ENCODE measurements around the gene WFDC6. TPM values are rescaled to one million over a fixed set of nuclear protein-coding genes. Genes with fewer than 3 reads are reported as not detected.

WFDC6 gene
- total and polyA plus RNA-seq, 4 donors, result not detected

DNA sequence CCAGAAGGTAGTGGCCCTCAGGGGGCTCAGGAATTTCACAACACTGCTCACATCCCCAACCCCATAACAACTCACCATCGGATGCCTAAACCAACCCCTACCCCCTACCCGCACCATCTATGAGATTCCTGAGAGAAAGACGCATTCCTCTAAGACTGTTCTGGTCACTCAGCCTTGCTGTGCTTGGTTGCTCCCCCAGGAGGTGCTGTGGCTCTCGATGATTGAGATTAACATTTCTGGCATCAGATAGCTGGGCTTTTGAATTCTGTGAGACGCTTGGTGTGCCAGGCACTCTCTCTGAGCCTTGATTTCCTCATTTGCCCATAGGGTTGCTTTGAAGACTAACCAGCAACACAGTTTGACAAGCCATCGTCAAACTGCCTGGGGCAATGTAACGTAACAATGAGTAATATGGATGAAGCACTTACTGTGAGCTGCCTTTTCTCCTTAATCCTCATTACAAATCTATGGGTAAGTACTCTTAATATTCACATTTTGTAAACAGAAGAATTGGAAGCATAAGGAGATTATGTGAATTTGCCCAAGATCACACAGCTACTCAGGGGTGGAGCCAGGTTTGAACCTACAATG, 978 bp downstream of the WFDC6 start:
- H3K27ac ChIP-seq (ENCODE audit: low read depth, low read length), result no peak overlapping the region
- H3K27me3 ChIP-seq (ENCODE audit: control insufficient read depth, insufficient read depth, low read length), result no peaks in the 10 kb centered on the region
- DNase-seq (ENCODE audit: low read depth in 4 of 6, low spot score in 6 of 6), result no peak
- no peaks in the 10 kb centered on the region for H3K4me1 ChIP-seq (ENCODE audit: control insufficient read depth, insufficient read depth, low read length)
- H3K4me3 ChIP-seq (ENCODE audit: low read depth, low read length), result no peak overlapping the region
- H3K9me3 ChIP-seq (ENCODE audit: control insufficient read depth, insufficient read depth, low read length), result no peaks in the 10 kb centered on the region
- WGBS (ENCODE audit: insufficient coverage), result 68% methylated on average over 4 of the region's 7 CpGs
- H3K36me3 ChIP-seq (ENCODE audit: control insufficient read depth, insufficient read depth, low read length), result no peaks in the 10 kb centered on the region

DNA sequence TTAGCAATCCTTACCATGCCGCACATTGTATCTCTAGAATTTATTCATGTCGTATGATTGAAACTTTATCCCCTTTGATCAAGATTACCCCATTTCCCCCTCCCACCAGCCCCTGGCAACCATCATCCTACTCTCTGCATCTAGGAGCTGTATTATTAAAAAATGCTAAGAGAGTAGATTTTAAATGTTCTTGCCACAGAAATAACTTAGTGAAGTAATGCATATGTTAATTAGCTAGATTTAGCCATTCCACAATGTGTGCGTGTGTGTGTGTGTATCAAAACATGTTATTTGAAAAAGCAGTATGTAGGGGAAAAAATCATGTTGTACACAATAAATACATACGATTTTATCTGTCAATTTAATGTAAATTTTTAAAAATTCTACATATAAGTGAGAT, 12.0 kb downstream of the WFDC6 start:
- H3K4me3 ChIP-seq (ENCODE audit: low read depth, low read length), result no peak overlapping the region
- no peaks in the 10 kb centered on the region for H3K4me1 ChIP-seq (ENCODE audit: control insufficient read depth, insufficient read depth, low read length)
- no peaks in the 10 kb centered on the region for H3K27me3 ChIP-seq (ENCODE audit: control insufficient read depth, insufficient read depth, low read length)
- no CpG with 5 or more reads among the region's 4 CpGs for WGBS (ENCODE audit: insufficient coverage)
- no peaks in the 10 kb centered on the region for H3K36me3 ChIP-seq (ENCODE audit: control insufficient read depth, insufficient read depth, low read length)
- H3K9me3 ChIP-seq (ENCODE audit: control insufficient read depth, insufficient read depth, low read length), result no peaks in the 10 kb centered on the region
- H3K27ac ChIP-seq (ENCODE audit: low read depth, low read length), result no peak overlapping the region
- no peak for DNase-seq (ENCODE audit: low read depth in 4 of 6, low spot score in 6 of 6)

DNA sequence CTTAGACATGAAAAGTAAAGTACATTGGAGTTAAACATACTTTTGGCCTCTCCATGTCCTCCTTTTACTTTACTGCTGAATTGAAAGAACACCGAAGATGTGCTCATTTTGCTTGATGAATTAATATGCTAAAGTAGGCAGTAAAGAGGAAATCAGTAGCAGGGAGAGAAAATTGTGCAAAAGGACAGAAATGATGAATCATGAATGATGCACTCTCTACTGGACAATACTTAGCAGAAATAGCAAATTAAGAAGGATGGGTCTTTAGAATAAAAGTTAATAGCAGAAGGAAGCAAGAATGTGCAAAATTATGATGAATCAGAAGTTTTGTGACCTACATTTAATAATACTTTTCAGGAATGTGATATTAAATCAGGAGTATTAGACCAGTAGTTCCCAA, 15.5 kb downstream of the WFDC6 start:
- no peaks in the 10 kb centered on the region for H3K36me3 ChIP-seq (ENCODE audit: control insufficient read depth, insufficient read depth, low read length)
- H3K4me3 ChIP-seq (ENCODE audit: low read depth, low read length), result no peak overlapping the region
- no peaks in the 10 kb centered on the region for H3K4me1 ChIP-seq (ENCODE audit: control insufficient read depth, insufficient read depth, low read length)
- no peaks in the 10 kb centered on the region for H3K27me3 ChIP-seq (ENCODE audit: control insufficient read depth, insufficient read depth, low read length)
- no peak overlapping the region for H3K27ac ChIP-seq (ENCODE audit: low read depth, low read length)
- H3K9me3 ChIP-seq (ENCODE audit: control insufficient read depth, insufficient read depth, low read length), result no peaks in the 10 kb centered on the region
- no peak for DNase-seq (ENCODE audit: low read depth in 4 of 6, low spot score in 6 of 6)
- no CpG with 5 or more reads among the region's 1 CpG for WGBS (ENCODE audit: insufficient coverage)

DNA sequence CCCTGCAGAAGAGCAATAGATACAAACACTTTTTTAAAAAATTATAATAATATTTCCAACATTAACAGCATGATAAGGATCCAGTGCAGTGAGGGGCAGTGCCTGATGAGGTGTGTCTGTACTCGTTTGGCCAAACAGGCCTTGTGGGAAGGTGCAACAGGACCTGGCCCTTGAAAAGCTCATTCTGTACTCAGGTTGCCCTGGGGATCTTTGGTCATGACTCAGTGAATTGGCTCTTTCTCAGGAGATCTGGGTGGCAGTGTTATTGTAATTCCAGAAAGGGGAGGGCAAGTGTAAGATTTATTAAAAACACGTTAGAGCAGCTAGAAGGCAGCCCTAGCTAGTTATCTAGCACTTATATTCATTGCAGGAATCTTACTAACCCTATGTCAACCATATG, 21.0 kb downstream of the WFDC6 start:
- WGBS (ENCODE audit: insufficient coverage), result 78% methylated on average over 1 of the region's 2 CpGs
- Histone ChIP-seq H3K27me3 (ENCODE audit: control insufficient read depth, insufficient read depth, low read length) (no peaks in the 10 kb centered on the region), H3K4me3 (ENCODE audit: low read depth, low read length) (no peak overlapping the region), H3K4me1 (ENCODE audit: control insufficient read depth, insufficient read depth, low read length) (no peaks in the 10 kb centered on the region), H3K36me3 (ENCODE audit: control insufficient read depth, insufficient read depth, low read length) (no peaks in the 10 kb centered on the region), H3K27ac (ENCODE audit: low read depth, low read length) (no peak overlapping the region), H3K9me3 (ENCODE audit: control insufficient read depth, insufficient read depth, low read length) (no peaks in the 10 kb centered on the region)
- no peak for DNase-seq (ENCODE audit: low read depth in 4 of 6, low spot score in 6 of 6)

DNA sequence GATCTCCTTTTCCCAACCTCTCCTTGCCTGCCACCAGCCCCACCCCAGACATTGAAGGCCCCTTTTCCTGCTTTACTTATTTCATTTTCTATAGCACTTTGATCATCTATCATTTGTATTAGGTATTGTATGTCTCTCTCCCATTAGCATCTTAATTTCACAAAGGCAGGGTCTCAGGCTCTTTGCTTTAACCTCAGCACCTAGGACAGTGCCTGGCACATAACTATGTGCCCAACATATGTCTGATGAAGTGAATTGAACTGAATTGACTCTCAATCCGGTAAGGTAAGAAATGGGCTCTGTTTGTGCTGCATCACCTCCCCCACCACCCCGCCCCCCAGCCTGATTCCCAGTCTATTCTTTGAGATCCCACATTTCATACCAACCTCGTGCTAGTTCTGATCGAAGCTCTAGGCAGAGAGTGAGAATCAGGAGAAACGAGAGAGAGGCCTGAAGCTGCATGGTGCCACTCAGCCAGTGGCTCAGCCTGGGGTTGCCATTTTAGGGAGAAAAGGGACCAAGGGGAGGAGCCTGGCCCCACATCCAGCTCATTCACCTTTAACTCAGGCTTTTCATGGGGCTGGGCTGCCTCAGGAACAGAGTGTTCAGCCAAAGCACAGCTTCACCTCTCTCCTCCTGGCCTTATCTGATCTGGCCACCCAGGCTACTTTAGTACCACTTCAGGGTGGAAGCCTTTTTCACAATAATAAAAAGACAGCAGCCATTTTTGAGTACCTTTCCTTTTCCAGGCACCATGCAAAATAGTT, 24.0 kb downstream of the WFDC6 start, which contains the start of gene SPINT3:
SPINT3 (minus strand) TSS at position 476 of the 767 bp plus-strand sequence; CDS start at position 462, 14 bp downstream.
- H3K4me1 ChIP-seq (ENCODE audit: control insufficient read depth, insufficient read depth, low read length), result no peaks in the 10 kb centered on the region
- H3K27ac ChIP-seq (ENCODE audit: low read depth, low read length), result no peak within 1 kb of the TSS
- H3K36me3 ChIP-seq (ENCODE audit: control insufficient read depth, insufficient read depth, low read length), result no peaks in the 10 kb centered on the region
- no peaks in the 10 kb centered on the region for H3K9me3 ChIP-seq (ENCODE audit: control insufficient read depth, insufficient read depth, low read length)
- 70% methylated on average over 2 of the region's 5 CpGs for WGBS (ENCODE audit: insufficient coverage)
- H3K4me3 ChIP-seq (ENCODE audit: low read depth, low read length), result no peak within 1 kb of the TSS
- H3K27me3 ChIP-seq (ENCODE audit: control insufficient read depth, insufficient read depth, low read length), result no peaks in the 10 kb centered on the region
- DNase-seq (ENCODE audit: low read depth in 4 of 6, low spot score in 6 of 6), result no peak

DNA sequence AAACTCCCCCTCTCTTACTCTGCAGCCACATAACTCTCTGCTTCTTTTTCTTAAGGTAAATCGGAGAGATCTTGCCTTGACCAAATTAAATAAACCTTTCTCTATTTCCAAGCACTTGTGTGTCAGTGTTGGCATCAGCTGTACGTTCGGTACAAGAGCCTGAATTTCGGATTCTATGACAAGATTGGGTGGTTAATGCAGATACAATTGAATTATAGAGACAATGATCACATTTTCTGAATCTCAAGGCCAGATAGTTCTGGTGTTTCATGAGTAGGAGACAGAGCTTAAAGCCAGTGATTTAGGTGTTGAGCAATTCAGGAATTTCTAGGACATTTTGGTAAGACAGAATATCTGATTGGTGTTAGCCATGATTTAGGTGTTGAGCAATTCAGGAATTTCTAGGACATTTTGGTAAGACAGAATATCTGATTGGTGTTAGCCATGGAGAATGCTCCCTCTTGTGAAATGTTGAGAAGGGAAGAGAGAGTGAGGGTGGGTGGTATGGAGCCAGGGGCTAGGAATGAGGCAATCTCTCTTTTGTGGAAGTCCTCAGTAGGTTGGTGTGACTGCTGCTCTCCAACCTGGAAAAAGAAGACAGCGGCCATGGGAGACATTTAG, 28.9 kb downstream of the WFDC6 start:
- Histone ChIP-seq H3K27ac (ENCODE audit: low read depth, low read length) (no peak overlapping the region), H3K4me1 (ENCODE audit: control insufficient read depth, insufficient read depth, low read length) (no peaks in the 10 kb centered on the region), H3K36me3 (ENCODE audit: control insufficient read depth, insufficient read depth, low read length) (no peaks in the 10 kb centered on the region), H3K4me3 (ENCODE audit: low read depth, low read length) (no peak overlapping the region), H3K27me3 (ENCODE audit: control insufficient read depth, insufficient read depth, low read length) (no peaks in the 10 kb centered on the region), H3K9me3 (ENCODE audit: control insufficient read depth, insufficient read depth, low read length) (no peaks in the 10 kb centered on the region)
- WGBS (ENCODE audit: insufficient coverage), result 89% methylated on average over 1 of the region's 5 CpGs
- DNase-seq (ENCODE audit: low read depth in 4 of 6, low spot score in 6 of 6), result no peak

DNA sequence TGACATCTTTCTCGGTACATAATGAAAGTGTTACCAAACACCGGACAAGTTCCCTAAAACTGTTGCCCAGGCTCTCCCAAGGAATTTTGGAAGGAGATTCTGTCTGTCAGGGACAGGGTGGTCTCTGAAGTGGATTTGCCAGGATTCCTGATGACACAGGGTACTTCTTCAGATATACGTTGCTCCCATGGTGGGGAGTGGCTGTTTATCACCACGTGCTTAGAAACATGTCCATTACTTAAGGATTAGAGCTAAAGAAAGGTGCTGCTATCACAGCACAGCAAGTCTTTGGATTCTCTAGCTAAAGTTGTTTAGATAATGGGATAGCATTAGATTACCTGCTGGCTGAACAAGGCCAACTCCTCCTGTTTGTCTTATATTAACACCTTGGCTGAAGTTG, 30.2 kb downstream of the WFDC6 start:
- Histone ChIP-seq H3K4me1 (ENCODE audit: control insufficient read depth, insufficient read depth, low read length) (no peaks in the 10 kb centered on the region), H3K36me3 (ENCODE audit: control insufficient read depth, insufficient read depth, low read length) (no peaks in the 10 kb centered on the region), H3K27ac (ENCODE audit: low read depth, low read length) (no peak overlapping the region), H3K27me3 (ENCODE audit: control insufficient read depth, insufficient read depth, low read length) (no peaks in the 10 kb centered on the region), H3K9me3 (ENCODE audit: control insufficient read depth, insufficient read depth, low read length) (no peaks in the 10 kb centered on the region), H3K4me3 (ENCODE audit: low read depth, low read length) (no peak overlapping the region)
- 95% methylated on average over 2 of the region's 4 CpGs for WGBS (ENCODE audit: insufficient coverage)
- DNase-seq (ENCODE audit: low read depth in 4 of 6, low spot score in 6 of 6), result no peak

DNA sequence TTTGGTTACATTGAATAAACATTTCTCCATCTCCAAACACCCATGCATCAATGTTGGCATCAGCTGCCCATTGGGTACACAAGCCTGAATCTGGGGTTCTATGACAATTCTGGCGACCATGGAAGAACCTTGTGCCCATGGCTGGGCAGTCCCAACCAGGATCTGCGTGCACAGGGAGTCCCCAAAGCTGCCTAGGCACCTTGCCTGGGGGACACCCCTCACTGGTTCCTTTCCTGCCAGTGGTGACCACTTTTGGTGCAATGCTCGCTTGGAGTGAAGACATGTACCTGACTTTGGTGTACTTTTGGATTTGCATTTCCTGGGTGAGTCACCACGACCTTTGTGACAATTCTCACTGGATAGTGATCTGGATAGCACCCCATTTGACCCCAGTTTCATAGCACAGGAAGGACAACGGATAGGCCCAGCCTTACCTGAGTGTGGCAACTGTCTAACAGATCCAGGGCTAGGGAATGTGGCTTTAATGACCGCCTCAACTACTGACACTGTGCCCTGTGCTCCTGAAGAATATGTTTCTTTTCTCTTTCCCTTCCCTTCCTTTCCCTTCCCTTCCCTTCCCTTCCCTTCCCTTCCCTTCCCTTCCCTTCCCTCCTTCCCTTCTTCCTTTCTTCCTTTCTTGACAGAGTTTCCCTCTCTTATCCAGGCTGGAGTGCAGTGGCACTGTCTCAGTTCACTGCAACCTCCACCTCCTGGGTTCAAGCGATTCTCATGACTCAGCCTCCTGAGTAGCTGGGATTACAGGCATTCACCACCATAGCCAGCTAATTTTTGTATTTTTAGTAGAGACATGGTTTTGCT, 31.0 kb downstream of the WFDC6 start:
- 79% methylated on average over 6 of the region's 7 CpGs for whole genome bisulfite sequencing (ENCODE audit: insufficient coverage)
- no peak overlapping the region for H3K27ac ChIP-seq (ENCODE audit: low read depth, low read length)
- DNase-seq (ENCODE audit: low read depth in 4 of 6, low spot score in 6 of 6), result no peak
- H3K4me1 ChIP-seq (ENCODE audit: control insufficient read depth, insufficient read depth, low read length), result no peaks in the 10 kb centered on the region
- H3K9me3 ChIP-seq (ENCODE audit: control insufficient read depth, insufficient read depth, low read length), result no peaks in the 10 kb centered on the region
- H3K36me3 ChIP-seq (ENCODE audit: control insufficient read depth, insufficient read depth, low read length), result no peaks in the 10 kb centered on the region
- no peaks in the 10 kb centered on the region for H3K27me3 ChIP-seq (ENCODE audit: control insufficient read depth, insufficient read depth, low read length)
- H3K4me3 ChIP-seq (ENCODE audit: low read depth, low read length), result no peak overlapping the region

DNA sequence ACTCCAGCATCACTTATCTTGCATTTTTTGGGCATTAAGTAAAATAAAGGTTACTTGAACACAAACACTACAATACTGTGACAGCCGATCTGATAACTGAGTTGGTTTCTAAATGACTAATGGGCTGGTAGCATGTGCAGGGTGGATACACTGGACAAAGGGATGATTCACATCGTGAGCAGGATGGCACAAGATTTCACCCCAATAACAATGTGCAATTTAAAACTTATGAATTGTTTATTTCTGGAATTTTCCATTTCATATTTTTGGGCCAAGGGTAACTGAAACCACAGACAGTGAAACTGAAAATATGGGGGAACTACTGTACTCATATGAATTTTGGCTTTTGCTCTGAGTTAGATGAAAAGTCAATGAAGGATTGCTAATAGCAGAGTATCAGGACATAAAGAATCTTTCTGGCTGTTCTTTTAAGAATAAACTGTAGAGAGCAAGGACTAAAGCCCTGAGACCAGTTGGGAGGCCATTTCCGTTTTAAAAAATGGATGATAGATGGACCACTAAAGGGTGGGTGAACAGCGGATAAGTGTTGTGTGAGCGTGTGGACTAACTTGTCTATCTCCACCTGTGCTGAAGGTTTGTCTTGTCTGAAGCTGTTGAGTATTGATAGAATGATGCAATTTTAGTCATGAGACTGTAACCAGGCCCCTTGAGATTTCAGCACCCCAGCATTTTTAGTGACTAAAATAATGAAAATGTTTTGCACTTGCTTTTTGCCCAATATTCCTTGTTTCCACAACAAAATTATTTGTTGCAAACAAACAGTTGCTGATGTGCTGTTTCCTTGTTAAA, 32.1 kb downstream of the WFDC6 start:
- Histone ChIP-seq H3K36me3 (ENCODE audit: control insufficient read depth, insufficient read depth, low read length) (no peaks in the 10 kb centered on the region), H3K27ac (ENCODE audit: low read depth, low read length) (no peak overlapping the region), H3K27me3 (ENCODE audit: control insufficient read depth, insufficient read depth, low read length) (no peaks in the 10 kb centered on the region), H3K9me3 (ENCODE audit: control insufficient read depth, insufficient read depth, low read length) (no peaks in the 10 kb centered on the region), H3K4me3 (ENCODE audit: low read depth, low read length) (no peak overlapping the region), H3K4me1 (ENCODE audit: control insufficient read depth, insufficient read depth, low read length) (no peaks in the 10 kb centered on the region)
- no peak for DNase-seq (ENCODE audit: low read depth in 4 of 6, low spot score in 6 of 6)
- 91% methylated on average over 3 of the region's 5 CpGs for WGBS (ENCODE audit: insufficient coverage)

Data from spinal cord (tissue), 10 donors.